PC-3 (cell line): ENCODE data around the gene TTC39B.

Source experiments
- EZH2 ChIP-seq: fragments of 300-600 bp; sonication (generic); IDR thresholded peaks from one replicate; pipeline ENCODE4 v1.6.1; 2017; ENCODE audit warnings: antibody characterized with exemption, mild to moderate bottlenecking, low read length; ENCODE audit not compliant: unreplicated experiment
- TF ChIP-seq, protein P1 (sequence below): fragments of 300-600 bp; sonication (generic); conservative IDR thresholded peaks from 2 replicates; pipeline ENCODE4 v1.5.1; 2017; ENCODE audit warnings: antibody characterized with exemption, low read depth, mild to moderate bottlenecking, low read length

DNA sequence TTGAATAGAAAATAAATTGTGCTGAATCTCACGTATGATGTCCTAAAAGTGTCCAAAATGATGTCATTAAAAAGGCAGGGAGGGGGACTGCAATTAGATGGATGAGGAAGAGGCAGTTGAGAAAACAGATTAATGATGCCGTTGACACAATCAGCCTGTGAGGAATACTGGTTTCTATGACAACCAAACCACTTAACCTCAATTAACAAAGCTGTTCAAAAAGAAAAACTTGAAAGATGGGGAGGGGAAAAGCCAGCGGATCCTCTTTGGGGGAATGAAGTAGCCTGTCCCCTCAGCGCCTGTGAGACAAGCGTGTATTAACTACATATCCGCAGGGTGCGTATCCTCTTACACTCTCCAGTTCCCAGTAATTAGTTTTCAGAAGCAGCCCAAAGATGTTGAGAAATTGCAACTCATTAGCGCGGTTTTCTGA lies 160.7 kb downstream of the TTC39B start:
- TF ChIP-seq, protein P1, sequence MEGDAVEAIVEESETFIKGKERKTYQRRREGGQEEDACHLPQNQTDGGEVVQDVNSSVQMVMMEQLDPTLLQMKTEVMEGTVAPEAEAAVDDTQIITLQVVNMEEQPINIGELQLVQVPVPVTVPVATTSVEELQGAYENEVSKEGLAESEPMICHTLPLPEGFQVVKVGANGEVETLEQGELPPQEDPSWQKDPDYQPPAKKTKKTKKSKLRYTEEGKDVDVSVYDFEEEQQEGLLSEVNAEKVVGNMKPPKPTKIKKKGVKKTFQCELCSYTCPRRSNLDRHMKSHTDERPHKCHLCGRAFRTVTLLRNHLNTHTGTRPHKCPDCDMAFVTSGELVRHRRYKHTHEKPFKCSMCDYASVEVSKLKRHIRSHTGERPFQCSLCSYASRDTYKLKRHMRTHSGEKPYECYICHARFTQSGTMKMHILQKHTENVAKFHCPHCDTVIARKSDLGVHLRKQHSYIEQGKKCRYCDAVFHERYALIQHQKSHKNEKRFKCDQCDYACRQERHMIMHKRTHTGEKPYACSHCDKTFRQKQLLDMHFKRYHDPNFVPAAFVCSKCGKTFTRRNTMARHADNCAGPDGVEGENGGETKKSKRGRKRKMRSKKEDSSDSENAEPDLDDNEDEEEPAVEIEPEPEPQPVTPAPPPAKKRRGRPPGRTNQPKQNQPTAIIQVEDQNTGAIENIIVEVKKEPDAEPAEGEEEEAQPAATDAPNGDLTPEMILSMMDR: no peak
- no peak for TF ChIP-seq EZH2
